GM21737 (cell line): ENCODE data around the gene ZNF101.
A peak's percentile ranks its signal among the peaks of the same experiment; 100 is the strongest.

Experiments used
- ATAC-seq: cut with Tn5 transposase; IDR thresholded peaks from one replicate; pipeline ENCODE4 v1.9.1; 2021; ENCODE audit warnings: mild to moderate bottlenecking, moderate library complexity; ENCODE audit not compliant: unreplicated experiment

The ZNF101 gene

DNA sequence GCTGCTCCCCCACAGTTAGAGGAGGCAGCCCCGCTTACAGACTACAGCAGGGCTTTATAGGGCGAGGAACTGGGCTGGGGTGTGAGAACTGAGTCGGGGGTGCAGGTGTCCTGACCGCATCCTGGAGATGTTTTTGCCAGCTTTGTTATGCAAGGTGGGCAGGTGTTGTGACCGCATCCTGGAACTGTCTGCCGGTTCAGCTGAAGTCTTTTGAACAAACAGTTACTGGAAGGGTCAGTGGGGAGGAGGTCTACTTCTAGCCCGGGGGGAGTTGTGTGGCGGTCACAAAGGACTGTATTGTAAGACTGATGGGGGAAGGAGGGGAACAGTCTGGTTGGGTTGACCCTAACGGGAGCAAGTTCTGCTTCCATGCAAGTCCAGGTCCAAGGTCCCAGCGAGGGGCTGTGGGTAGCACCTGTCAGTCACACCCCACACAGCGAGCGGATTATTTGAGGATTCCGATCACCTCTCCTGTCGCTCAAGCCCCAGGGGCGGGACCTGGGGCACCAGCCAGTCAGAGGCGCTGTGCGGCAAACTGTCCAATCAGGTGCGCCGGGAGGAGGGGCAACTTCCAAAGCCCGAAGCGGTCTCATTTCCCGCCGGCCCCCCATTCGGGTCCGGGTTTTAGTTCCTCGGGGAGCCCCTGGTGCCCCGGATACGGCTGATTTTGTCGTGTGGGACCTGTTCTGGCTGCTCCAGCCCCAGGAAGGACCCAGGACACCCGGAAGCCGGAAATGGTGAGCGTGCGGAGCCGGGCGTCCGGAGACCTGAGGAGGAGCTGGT, at the start of gene ZNF101:
Gene ZNF101 (plus strand): TSS at position 610 of the 783 bp plus-strand sequence. CDS start 125 bp downstream, at position 735.
- ATAC-seq, result peak; percentile 63

DNA sequence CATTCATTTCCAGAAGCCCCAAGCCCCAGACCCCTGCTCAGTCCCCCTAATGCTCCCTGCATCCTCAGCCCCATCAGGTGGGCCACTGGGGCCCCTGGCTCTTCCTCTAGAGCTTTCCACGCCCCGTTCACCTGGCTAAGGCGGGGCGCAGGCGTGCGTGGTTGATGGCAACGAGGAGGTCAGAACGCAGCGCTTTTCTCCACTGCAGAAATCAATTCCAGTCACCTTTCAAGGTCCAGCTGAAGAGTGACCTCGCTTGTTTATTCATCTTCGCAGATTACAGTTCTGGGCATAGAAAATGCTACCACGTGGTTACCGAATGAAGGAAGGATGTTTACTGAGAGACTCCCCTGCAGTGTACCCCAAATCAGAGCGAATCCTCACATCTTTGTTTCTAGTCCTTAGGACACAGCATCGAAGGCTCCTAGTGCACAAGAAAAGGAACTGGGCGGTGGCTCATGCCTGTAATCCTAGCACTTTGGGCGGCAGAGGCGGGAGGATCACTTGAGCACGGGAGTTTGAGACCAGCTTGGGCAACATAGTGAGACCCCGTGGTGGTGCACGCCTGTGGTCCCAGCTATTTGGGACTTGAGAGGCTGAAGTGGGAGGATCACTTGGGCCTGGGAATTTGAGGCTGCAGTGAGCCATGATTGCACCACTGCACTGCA, 49.3 kb upstream of the ZNF101 start:
- ATAC-seq, result no peak

DNA sequence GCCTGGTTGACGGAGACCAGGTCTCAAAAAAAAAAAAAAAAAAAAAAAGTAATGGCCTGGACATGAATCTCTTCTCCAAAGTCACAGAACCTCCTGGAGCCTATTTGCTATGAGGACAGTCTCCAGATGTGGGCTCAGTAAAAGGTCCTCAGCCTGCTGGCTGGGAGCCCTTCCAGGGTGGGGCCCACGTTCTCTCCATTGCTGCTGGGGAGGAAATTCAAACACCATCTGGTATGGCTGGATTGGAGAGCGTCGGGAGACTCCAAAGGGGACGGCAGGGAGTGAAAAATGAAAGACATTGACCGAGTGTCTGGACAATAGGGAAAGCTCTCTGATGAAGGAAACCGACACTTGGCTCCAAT, 48.8 kb upstream of the ZNF101 start:
- no peak for ATAC-seq

DNA sequence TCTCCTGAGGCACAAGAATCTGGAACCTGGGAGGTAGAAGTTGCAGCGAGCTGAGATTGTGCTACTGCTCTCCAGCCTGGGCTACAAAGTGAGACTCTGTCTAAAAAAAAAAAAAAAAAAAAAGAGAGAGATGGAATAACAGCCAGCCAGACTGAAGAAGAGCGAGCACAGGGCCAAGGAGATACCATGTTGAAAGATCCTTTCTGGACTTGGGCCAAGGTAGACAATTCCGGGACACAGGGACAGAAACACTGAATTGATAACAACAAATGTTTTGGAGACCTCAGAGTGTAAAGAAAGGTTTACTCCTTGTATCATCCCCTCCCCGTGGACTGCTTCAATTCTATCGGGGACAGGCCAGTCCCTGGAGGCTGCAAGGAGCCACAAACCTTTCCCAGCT, 45.3 kb upstream of the ZNF101 start:
- no peak for ATAC-seq

DNA sequence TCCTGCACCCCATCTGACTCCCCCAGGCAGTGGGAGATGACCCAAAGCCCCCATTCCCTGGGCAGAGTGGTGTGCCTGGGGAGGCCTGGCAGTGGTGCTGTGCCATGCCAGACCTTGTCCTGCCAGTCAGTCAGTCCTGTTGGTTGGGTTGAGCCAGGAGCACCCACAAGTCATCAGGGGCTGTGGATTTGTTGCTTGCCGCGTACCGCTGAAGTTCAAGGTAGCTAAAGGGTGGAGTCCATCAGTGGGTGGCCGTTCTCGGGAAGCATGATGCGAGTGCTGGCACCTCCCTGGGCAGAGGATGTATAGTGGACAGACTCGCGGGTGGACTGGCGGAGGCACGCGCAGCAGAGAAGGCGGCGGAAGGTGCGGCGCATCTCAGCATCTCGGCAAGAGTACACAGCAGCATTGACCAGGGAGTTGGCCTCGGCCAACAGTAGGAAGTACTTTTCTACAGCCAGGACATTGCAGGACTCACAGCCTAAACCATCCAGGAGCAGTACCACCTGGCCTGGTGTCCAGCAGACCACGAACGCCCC, 44.5 kb upstream of the ZNF101 start:
- no peak for ATAC-seq

DNA sequence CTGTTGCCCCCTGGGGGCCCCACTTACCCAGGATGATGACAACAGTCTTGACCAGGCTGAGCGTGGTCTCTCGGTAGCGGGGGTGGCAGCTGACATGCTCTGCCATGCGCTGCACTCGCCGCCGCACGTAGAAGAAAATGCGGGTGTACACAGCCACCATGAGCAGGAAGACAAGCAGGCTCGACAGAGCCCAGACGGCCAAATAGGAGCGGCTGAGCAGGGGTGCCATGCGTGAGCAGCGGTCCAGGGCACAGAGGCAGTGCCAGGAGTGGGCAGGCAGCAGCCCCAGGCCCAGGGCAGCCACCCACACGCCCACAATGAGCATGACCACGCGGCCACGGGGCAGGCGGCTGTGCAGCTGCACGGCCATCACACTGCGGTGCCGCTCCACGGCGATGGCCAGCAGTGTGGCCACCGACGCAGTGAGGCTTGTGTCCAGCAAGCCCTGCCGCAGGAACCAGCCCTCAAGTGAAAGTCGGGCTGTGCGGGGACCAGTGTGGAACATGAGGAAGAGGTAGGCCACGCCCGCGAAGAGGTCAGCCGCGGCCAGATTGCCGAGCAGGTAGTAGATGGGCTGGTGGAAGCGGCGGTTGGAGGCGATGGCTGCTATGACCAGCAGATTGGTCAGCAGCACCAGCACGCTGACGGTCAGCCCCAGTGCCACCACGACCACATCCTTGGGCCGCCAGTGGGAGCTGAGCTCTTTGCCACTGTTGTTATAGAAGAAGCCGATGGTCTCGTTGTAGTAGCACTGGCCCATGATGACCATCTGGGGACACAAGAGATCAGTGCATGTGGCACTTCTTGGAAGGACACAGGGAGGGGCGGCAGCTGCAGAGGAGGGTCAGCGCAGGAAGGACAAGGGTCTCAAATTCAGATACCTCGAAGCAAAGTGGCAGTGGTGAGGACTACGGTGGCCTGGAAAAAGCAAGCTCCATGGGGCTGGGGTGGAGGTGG, 41.8 kb upstream of the ZNF101 start:
- no peak for ATAC-seq

DNA sequence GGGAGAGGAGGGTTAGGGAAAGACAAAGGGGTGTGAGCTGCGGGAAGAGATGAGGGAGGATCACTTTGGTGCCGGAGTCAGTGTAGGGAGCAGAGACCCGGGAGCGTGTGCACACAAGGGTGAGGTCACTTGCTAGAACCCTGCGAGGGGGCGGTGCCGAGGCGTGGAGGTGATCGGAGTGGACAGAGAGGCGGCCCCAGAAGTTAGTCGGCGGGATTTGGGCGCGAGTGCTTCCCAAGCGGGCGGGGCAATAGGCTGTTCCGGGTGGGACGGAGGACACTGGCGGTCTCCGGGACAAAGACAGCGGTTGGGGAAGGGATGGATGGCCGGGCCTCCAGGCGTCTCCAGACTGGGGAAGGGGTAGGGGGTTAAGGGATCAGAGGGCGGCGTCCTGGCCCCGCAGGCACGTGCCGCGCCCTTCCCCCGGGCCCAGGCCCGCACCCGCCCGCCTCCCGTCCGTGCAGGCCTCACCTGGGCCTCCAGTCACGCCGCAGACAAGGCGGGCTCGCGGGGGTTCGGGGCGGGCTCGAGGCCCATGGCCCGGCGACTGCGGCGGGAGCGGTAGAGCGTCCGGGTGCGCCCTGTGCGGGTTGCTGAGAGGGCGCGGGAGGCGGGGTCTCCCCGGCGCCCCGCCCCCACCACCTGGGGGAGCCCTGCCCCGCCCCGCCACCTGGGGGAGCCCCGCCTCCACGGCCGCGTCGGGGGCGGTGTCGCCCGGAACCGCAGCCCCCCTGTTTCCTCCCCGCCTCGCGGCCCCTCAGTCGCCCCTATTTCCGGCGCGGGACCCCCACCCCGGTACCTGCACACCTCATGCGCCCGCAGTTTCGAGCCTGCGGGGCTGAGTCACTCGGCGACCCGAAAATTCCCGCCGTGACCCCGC, 40.8 kb upstream of the ZNF101 start, which contains the start of gene LPAR2:
Gene LPAR2 (minus strand): TSS at position 600 of the 880 bp plus-strand sequence. CDS start 945 bp downstream, outside the sequence.
- ATAC-seq, result peak; percentile 68

DNA sequence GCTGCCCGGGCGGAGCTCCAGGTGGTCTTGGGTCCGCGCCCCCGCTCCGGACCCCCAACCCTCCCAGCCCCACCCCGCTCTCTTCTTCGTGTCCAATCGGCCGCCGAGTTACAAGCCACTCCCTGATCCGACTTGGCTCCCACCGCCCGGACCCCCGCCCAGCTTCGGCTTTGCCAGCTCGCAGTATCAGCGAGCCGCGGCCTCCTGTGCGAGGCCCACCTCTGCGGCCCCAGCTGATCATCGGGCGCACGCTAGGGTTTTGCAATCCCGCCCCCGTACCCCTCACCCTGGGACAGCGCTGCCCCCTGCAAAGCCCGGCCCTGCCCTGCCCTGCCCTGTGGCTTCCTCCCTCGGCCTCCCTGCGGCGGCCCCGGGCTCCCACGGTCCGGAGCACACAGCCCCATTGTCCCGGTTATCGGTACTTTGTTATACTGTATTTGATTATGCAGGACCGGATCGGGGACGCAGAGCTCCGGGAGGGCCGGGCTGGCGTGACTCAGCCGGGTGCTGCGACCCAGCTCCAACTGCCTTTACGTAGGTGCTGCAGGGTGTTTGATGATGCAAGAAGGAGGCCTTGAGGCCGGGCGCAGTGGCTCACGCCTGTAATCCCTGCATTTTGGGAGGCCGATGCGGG, 40.0 kb upstream of the ZNF101 start:
- ATAC-seq, result peak; percentile 8

DNA sequence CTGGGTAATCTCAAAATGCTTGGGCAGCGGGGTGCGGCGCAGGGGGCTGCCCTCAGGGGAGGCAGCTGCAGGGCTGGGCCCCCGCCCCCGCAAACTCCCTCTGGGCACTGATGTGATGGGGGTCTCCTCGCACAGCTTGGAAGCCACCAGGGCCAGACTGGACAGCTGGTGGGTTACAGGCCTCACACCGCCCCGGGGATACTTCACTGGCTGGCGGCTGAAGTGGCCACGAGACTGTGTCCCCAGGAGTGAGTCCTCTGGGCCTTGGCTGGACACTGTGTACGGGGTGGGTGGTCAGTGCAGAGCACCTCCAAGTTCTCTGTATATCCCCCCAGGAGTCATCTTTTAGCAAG, 38.6 kb upstream of the ZNF101 start:
- no peak for ATAC-seq

DNA sequence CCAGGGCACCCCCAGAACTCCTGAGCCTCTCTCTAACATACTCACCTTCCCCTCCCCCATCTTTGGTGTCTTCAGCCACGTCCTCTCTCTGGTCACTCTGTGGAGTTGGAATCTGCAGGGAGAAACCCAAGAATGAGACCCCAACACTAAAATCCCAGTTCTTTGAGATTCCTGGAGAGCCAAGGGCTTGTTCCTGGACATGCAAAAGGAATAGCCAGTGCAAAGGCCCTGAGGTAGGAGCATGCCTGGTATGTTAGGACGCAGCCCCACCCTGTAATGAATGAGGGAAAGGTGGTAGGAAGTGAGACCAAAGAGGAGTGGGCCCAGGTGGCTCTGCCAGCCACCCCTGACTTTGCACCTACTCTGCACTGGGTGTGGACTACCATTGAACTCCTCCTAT, 38.2 kb upstream of the ZNF101 start:
- no peak for ATAC-seq

DNA sequence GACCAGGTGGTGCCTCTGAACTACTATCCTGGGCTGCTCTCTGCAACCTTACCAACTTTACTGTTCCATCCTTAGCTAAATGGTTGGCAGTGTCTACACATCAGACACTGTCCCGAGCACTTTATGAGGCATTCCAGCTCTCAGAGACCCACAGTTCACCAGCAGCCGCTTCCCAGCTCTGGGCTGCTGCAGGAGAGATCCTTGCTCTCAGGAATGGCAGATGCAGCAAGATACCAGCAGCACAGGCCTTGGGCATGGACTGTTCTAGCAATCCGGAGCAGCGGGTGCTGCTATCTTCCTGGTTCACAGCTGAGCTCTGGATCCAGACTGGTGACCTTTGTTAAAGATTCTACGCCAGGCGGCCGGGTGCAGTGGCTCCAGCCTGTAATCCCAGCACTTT, 37.3 kb upstream of the ZNF101 start:
- ATAC-seq, result no peak

DNA sequence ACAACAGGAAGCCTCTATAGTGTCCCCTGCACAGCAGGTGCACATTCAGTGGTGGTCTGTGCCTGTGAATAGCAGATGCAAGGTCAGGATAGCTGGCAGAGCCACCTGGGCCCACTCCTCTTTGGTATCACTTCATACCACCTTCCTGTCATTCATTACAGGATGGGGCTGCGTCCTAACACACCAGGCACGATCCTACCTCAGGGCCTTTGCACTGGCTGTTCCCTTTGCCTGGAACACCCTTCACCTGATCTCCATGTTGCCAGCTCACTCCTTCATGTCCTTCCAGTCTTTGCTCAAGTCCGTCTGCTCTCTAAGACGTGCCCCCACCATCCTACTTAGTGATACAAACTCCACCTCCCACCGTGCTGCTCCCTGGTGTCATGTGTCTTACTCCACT, 36.0 kb upstream of the ZNF101 start:
- no peak for ATAC-seq

DNA sequence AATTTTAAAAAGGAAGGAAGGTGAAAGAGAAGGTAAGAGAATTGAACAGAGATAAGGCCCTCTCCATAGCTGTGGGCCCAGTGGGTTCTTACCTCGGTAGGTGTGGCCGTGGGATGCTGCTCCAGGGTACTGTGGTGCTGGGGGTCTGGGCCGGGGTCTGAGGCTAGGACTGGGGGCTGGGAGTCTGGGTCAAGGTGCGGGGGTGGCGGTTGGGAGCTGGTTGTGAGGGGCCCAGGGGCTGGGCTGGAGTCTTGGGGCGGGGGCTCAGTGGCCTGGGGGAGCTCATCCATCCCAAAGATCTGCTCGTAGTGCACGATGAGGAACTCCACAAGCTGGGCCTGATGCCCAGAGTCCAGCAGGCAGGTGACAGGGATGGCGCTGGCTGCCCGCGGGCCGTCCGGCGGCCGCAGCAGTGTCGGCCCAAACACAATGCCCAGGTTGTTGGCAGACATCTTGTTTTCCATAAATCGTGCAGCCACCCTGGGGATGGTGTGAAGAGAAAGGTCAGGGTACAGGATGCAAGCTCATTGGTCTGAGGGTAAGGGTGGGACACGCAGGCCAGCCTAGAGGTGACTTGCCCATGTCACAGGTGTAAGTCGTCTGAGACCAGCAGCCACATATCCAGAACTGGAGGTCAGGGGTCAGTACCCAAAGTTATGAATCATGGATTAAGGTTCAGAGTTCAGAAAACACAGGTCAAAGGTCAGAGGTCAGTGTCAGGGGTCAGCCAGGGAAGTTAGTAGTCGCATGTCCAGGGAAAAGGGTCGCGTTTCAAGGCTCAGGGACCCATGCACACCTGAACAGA, 34.7 kb upstream of the ZNF101 start:
- no peak for ATAC-seq

DNA sequence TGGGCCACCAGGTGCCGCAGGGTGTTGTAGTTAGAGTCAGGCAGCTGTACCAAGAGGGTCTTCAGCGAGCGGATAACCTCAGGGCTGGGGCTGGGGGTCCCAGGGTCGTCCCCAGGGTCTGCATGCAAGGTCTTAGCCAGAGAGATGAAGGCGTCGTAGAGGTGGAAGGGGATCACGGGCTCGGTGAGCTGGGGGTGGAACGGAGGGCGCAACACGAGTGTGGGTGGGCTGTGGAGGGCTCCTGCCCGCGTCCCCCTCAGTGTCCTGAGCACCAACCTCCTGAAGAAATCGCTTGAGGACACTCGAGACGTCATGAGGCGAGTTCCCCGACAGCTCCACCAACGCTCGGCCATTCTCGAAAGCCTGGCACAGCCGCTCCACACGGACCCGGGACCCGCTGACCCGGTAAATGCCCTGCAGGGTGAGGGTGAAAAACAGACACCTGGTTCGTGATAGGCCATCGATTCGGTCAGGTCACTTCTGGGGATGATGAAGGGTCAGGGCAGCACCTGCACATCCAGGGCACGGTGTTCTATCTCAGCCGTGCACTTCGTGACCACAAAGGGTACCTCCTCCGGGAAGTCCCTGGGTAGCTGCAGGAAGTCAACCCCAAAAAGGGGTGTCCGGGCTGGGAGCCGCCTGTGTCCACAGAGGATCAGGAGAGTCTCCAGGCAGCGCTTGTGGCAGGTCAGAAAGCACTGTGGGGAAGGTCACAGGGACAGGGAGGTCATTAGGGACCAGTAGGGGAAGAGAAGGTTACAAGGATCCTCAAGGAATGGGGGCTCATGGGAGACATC, 33.9 kb upstream of the ZNF101 start:
- ATAC-seq, result no peak

DNA sequence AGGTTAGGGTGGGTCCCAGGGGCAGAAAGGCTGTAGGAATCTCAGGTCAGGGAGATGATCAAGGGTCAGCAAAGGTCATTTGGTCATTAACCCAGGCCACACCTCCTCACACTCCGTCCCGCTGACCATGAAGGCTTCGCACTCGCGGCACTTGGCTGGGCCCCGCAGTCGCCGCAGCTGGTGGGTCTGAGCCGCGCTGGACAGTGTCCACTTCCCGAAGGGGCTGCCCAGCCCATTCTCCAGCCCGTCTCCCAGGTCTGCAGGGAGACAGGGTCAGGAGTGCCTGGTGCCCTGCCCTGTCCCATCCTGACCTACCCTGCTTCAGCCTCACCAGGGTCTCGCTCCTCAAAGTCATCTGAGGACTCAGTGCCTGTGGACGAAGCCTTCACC, 33.3 kb upstream of the ZNF101 start:
- no peak for ATAC-seq

DNA sequence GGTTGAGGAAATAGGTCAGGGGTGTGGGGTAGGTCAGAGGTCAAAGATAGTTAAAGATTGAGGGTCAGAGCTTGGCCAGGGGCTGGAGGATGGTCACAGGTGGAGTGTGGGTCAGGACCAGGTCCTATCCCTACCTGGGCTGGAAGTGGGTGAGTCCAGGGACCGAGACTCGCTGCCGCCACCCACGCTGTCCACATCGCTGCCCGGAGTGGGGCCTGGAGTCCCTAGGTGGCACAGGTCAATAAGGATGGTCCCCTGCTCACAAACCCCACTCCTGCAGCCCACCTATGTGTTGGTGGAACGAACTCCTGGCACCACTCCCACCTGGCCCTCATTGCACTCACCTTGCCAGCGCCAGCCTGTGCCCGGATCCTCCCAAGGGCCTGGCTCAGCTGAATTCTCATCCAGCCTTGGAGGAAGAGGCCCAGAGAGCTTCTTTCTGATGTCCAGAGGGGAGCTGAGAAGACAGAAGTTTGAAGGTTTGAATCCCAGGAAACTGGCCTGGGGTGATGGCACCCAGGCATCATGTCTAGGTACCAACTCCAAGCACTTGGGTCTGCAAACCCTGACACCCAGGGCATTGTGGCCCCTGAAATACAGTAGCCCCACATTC, 32.0 kb upstream of the ZNF101 start:
- ATAC-seq, result no peak

DNA sequence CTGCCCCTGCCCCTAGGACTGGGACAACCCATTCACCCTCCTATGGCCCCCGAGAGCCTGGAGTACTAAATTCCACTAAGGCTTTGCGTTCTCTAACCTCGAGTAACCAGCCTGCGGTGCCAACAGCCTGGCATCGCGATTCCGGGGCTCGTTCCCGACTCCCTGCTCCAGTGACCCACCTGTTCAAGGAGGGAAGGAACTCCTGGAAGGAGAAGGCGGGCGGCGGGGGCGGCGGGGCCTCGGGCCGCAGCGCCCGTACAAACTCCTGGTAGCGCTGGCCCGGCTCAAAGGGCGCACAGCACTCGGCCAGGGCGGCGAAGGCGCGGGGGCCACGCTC, 31.5 kb upstream of the ZNF101 start:
- ATAC-seq, result no peak
